Neutrophil (primary cell): ENCODE data around the gene CCDC70.
"Not testable (repeated sequence)": the region's sequence is repeated elsewhere in the genome, so short reads cannot be mapped to it uniquely, and the experiment has no call there.

Experiments used
- H3K27ac ChIP-seq: fragments of 200-600 bp; sonication (generic); 2 replicates; pipeline ENCODE4 v1.5.1; 2016; ENCODE audit warnings: mild to moderate bottlenecking, moderate library complexity
- H3K27me3 ChIP-seq: fragments of 200-600 bp; sonication (generic); 2 replicates; pipeline ENCODE4 v1.6.0; 2016; ENCODE audit warnings: mild to moderate bottlenecking
- H3K36me3 ChIP-seq: fragments of 200-600 bp; sonication (generic); 2 replicates; pipeline ENCODE4 v1.5.1; 2017
- H3K4me1 ChIP-seq, 2 experiments: fragments of 200-600 bp in 1 of 2; sonication (generic) in 1 of 2; 1 replicate in 1 of 2; 2 replicates in 1 of 2; pipeline versions ENCODE4 v1.5.1 to v1.6.1; 2013 to 2016; ENCODE audit warnings: low read depth in 1 of 2, low read length in 1 of 2, mild to moderate bottlenecking in 1 of 2, moderate library complexity in 1 of 2; ENCODE audit not compliant: control insufficient read depth in 1 of 2, insufficient read depth in 1 of 2
- H3K4me3 ChIP-seq, 2 experiments: fragments of 200-600 bp in 1 of 2; sonication (generic) in 1 of 2; 1 replicate in 1 of 2; 2 replicates in 1 of 2; pipeline ENCODE4 v1.5.1; 2013 to 2016; ENCODE audit warnings: low read depth in 1 of 2, low read length in 1 of 2, mild to moderate bottlenecking in 1 of 2, moderate library complexity in 1 of 2
- H3K9me3 ChIP-seq: fragments of 200-600 bp; sonication (generic); 2 replicates; pipeline ENCODE4 v1.5.1; 2016
- CTCF ChIP-seq: fragments of 200-600 bp; sonication (generic); IDR thresholded peaks from 2 replicates; pipeline ENCODE4 v1.5.1; 2016; ENCODE audit warnings: antibody characterized with exemption

CCDC70 gene

GRCh38 chr13:51907040-51907732 lies 45.4 kb downstream of the CCDC70 start:
- TF ChIP-seq CTCF = no peak
- no peak overlapping the region for H3K27ac ChIP-seq
- no peaks in the 10 kb centered on the region for H3K9me3 ChIP-seq
- H3K4me1 ChIP-seq = peaks cover 0 to 5% of the 10 kb centered on the region in 2 experiments
- no peaks in the 10 kb centered on the region for H3K36me3 ChIP-seq
- no peak overlapping the region for H3K4me3 ChIP-seq
- no peaks in the 10 kb centered on the region for H3K27me3 ChIP-seq

- H3K27me3 ChIP-seq, H3K36me3 ChIP-seq, H3K4me3 ChIP-seq, H3K9me3 ChIP-seq, H3K4me1 ChIP-seq, H3K27ac ChIP-seq: not testable (repeated sequence)
Measured at GRCh38 chr13:51909265-51909664, 47.5 kb downstream of the CCDC70 start.

- no peaks in the 10 kb centered on the region for H3K9me3 ChIP-seq
- no peaks in the 10 kb centered on the region for H3K27me3 ChIP-seq
- no peak overlapping the region for H3K4me3 ChIP-seq
- TF ChIP-seq CTCF = no peak
- no peak overlapping the region for H3K27ac ChIP-seq
- H3K4me1 ChIP-seq = peaks cover 0 to 7% of the 10 kb centered on the region in 2 experiments
- H3K36me3 ChIP-seq = no peaks in the 10 kb centered on the region
Measured at GRCh38 chr13:51910508-51910907, 48.7 kb downstream of the CCDC70 start.

GRCh38 chr13:51912091-51912490 lies 50.3 kb downstream of the CCDC70 start:
- H3K4me3 ChIP-seq = no peak overlapping the region
- no peaks in the 10 kb centered on the region for H3K36me3 ChIP-seq
- TF ChIP-seq CTCF = no peak
- no peaks in the 10 kb centered on the region for H3K9me3 ChIP-seq
- H3K27ac ChIP-seq = no peak overlapping the region
- H3K27me3 ChIP-seq = no peaks in the 10 kb centered on the region
- peaks cover 0 to 7% of the 10 kb centered on the region in 2 experiments for H3K4me1 ChIP-seq

GRCh38 chr13:51912511-51913225 lies 50.9 kb downstream of the CCDC70 start:
- TF ChIP-seq CTCF = no peak
- Histone ChIP-seq H3K36me3 (no peaks in the 10 kb centered on the region), H3K27ac (no peak overlapping the region), H3K4me3 (no peak overlapping the region), H3K9me3 (no peaks in the 10 kb centered on the region), H3K27me3 (no peaks in the 10 kb centered on the region), H3K4me1 (peaks cover 0 to 7% of the 10 kb centered on the region in 2 experiments)

- peaks cover 0 to 7% of the 10 kb centered on the region in 2 experiments for H3K4me1 ChIP-seq
- no peaks in the 10 kb centered on the region for H3K9me3 ChIP-seq
- no peaks in the 10 kb centered on the region for H3K27me3 ChIP-seq
- no peaks in the 10 kb centered on the region for H3K36me3 ChIP-seq
- H3K4me3 ChIP-seq = no peak overlapping the region
- H3K27ac ChIP-seq = no peak overlapping the region
- no peak for TF ChIP-seq CTCF
Measured at GRCh38 chr13:51913421-51914136, 51.8 kb downstream of the CCDC70 start.
